Endothelial cell (in vitro differentiated cells): ENCODE data around the gene VANGL1. TPM values are rescaled to one million over a fixed set of nuclear protein-coding genes. Genes with fewer than 3 reads are reported as not detected.
A peak's percentile ranks its signal among the peaks of the same experiment; 100 is the strongest.

Source experiments
- DNase-seq: peaks from one replicate; pipeline ENCODE4 v3.0.0; 2021; ENCODE audit warnings: low spot score
- H3K27ac Mint-ChIP-seq: one replicate; pipeline ENCODE4 v1.8.0; 2021; ENCODE audit warnings: mixed read lengths, inconsistent platforms; ENCODE audit not compliant: unreplicated experiment
- H3K27me3 Mint-ChIP-seq: one replicate; pipeline ENCODE4 v1.8.0; 2021; ENCODE audit warnings: mild to moderate bottlenecking, moderate library complexity, mixed read lengths, inconsistent platforms; ENCODE audit not compliant: unreplicated experiment
- H3K36me3 Mint-ChIP-seq: one replicate; pipeline ENCODE4 v1.8.0; 2021; ENCODE audit warnings: mild to moderate bottlenecking, low read depth, mixed read lengths, inconsistent platforms; ENCODE audit not compliant: unreplicated experiment
- H3K4me1 Mint-ChIP-seq: one replicate; pipeline ENCODE4 v1.8.0; 2021; ENCODE audit warnings: mild to moderate bottlenecking, mixed read lengths, inconsistent platforms; ENCODE audit not compliant: unreplicated experiment
- H3K4me3 Mint-ChIP-seq: one replicate; pipeline ENCODE4 v1.8.0; 2021; ENCODE audit warnings: mild to moderate bottlenecking, mixed read lengths, inconsistent platforms; ENCODE audit not compliant: unreplicated experiment
- H3K9me3 Mint-ChIP-seq: one replicate; pipeline ENCODE4 v1.8.0; 2021; ENCODE audit warnings: mixed read lengths, inconsistent platforms; ENCODE audit not compliant: unreplicated experiment
- CTCF ChIP-seq: fragments of 200-600 bp; sonication (generic); IDR thresholded peaks from one replicate; pipeline ENCODE4 v1.5.0; 2021; ENCODE audit warnings: antibody characterized with exemption; ENCODE audit not compliant: unreplicated experiment
- total RNA-seq: library from RNA; stranded (reverse); fragmentation: NEBNext Ultra II Directional; extraction: Animal tissue kit (Norgen Biotek cat#: 25700); gene quantifications from one replicate; pipeline ENCODE4 v1.2.1, GENCODE V29; 2021; ENCODE audit not compliant: unreplicated experiment

Gene VANGL1
- total RNA-seq, 1 donor from 2014 or later, result 14.9 TPM

- H3K27ac Mint-ChIP-seq, result peak overlapping the region; percentile 11
- DNase-seq, result no peak
Observed at GRCh38 chr1:115656461-115657077, 14.8 kb downstream of the VANGL1 start.

DNA sequence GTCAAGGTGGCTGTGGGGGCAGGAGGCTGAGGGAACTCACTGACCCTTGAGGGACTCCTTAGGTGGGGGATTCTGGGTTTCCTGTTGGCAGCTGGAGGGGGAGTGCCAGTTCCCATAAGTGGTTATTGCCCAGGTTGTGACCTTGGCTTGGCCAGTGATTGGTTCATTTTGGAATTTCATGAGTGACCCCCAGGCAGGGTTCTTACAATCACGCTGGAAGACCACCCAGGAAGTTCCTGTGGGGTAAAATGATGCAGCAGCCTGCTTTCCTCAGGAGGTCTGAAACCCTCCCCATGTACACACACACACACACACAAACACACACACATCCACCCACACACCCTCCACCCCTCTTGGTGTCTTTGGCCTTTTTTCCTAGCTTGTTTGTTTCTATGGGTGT, 16.9 kb downstream of the VANGL1 start:
- DNase-seq, result no peak
- peaks cover 6% of the 10 kb centered on the region for H3K36me3 Mint-ChIP-seq
- H3K9me3 Mint-ChIP-seq, result no peaks in the 10 kb centered on the region
- H3K27me3 Mint-ChIP-seq, result no peaks in the 10 kb centered on the region
- TF ChIP-seq CTCF, result no peak
- no peak overlapping the region for H3K4me3 Mint-ChIP-seq
- H3K27ac Mint-ChIP-seq, result no peak overlapping the region
- peaks cover 40% of the 10 kb centered on the region for H3K4me1 Mint-ChIP-seq

More at GRCh38 chr1:115656461-115657077, 14.8 kb downstream of the VANGL1 start:
- H3K36me3 Mint-ChIP-seq, result peaks cover 5% of the 10 kb centered on the region
- peaks cover 40% of the 10 kb centered on the region for H3K4me1 Mint-ChIP-seq
- no peaks in the 10 kb centered on the region for H3K27me3 Mint-ChIP-seq
- H3K9me3 Mint-ChIP-seq, result no peaks in the 10 kb centered on the region
- H3K4me3 Mint-ChIP-seq, result no peak overlapping the region
- no peak for TF ChIP-seq CTCF

- H3K27ac Mint-ChIP-seq, result peak overlapping the region; percentile 91
- peaks cover 27% of the 10 kb centered on the region for H3K4me1 Mint-ChIP-seq
- no peak for TF ChIP-seq CTCF
- H3K27me3 Mint-ChIP-seq, result no peaks in the 10 kb centered on the region
- H3K36me3 Mint-ChIP-seq, result peaks cover 16% of the 10 kb centered on the region
- no peak for DNase-seq
- no peaks in the 10 kb centered on the region for H3K9me3 Mint-ChIP-seq
- H3K4me3 Mint-ChIP-seq, result no peak overlapping the region
Observed at GRCh38 chr1:115660151-115660550, 18.4 kb downstream of the VANGL1 start.

DNA sequence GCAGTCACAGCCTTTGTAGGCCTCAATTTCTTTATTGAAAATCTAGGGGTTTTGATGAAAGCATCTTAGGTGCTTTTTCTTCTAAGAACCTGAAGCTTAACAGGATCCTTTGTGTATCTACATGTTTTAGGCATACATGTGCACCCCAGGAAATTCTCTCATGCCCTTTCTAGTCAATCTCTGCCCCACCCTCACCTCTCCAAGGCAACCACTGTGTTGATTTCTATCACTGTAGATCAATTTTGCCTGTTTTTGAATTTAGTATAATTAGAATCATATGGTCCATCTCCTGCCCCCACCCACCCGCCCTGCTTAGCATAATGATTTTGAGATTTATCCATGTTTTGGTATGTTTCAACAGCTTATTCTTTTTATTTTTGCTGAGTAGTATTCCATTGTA, 19.4 kb downstream of the VANGL1 start:
- TF ChIP-seq CTCF, result no peak
- Mint-ChIP-seq H3K4me3 (no peak overlapping the region), H3K9me3 (no peaks in the 10 kb centered on the region), H3K36me3 (peaks cover 24% of the 10 kb centered on the region), H3K27ac (no peak overlapping the region), H3K4me1 (peaks cover 20% of the 10 kb centered on the region), H3K27me3 (no peaks in the 10 kb centered on the region)
- DNase-seq, result no peak

- Mint-ChIP-seq H3K27me3 (no peaks in the 10 kb centered on the region), H3K4me3 (no peak overlapping the region), H3K27ac (no peak overlapping the region), H3K4me1 (peaks cover 1% of the 10 kb centered on the region), H3K36me3 (peaks cover 23% of the 10 kb centered on the region), H3K9me3 (no peaks in the 10 kb centered on the region)
- no peak for TF ChIP-seq CTCF
- DNase-seq, result no peak
Observed at GRCh38 chr1:115665319-115666096, 23.7 kb downstream of the VANGL1 start.
